Measurements from ENCODE around the gene AGPAT3. TPM values are rescaled to one million over a fixed set of nuclear protein-coding genes. Genes with fewer than 3 reads are reported as not detected.

AGPAT3 gene
- total RNA-seq, 1 donor from 2014 or later, result 45.4 TPM

DNA sequence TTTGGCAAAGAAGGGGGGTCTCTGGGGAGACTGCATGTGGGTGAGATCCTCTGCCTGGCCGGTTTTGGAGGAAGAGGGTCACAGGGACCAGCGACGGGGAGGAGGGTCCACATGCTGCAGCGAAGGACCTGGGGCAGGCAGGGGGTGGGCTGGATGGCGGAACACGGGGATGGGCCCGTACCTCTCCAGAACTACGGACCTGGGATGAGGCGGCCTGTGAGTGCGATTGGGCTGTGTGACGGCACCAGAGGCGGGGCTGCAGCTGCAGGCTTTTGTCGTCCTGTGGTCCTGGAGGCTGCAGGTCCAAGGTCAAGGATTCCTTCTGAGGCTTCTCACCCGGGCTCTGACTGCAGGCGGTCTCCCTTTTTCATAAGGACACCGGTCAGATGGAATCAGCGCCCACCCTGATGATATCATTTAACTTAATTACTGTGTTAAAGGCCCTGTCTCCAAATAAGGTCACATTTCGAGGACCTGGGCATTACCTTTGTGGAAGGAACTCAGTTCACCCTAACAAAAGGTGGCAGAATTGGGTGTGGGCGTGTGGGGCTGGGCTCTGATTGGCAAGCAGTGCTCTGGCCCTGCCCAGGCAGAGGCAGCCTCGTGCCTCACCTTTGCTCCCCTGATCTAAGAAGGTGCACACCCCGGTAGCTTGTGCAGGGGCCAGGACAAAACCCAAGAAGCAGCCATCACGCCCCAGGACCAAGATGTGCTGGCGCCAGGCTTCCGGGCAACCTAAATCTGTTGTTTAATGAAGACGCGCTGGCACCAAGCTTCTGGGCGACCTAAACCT lies 87.1 kb downstream of the AGPAT3 start:
- no peak overlapping the region for H3K27ac Mint-ChIP-seq (ENCODE audit: unreplicated experiment)
- H3K9me3 Mint-ChIP-seq (ENCODE audit: low read depth), result peaks cover 2% of the 10 kb centered on the region

DNA sequence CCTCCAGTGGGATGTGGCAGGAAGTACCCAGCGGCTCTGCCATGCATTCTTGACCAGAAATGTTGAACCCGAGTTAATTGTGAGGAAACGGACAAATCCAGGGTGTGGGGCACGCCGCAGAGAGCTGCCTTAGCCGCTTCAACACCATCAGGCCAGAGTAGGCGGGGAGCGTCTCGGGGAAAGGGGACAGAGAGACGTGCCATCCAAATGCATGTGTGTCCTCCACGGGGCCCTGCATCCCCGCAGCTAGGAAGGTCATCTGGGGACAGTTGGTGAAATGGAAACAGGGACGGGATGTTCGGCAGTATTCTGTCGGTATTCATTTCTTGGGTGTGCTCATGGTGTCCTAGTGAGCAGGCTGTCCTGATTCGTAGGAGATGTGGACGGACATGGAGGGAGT lies 88.0 kb downstream of the AGPAT3 start:
- no peaks in the 10 kb centered on the region for H3K36me3 Mint-ChIP-seq (ENCODE audit: low read depth)
- TF ChIP-seq, protein P1, sequence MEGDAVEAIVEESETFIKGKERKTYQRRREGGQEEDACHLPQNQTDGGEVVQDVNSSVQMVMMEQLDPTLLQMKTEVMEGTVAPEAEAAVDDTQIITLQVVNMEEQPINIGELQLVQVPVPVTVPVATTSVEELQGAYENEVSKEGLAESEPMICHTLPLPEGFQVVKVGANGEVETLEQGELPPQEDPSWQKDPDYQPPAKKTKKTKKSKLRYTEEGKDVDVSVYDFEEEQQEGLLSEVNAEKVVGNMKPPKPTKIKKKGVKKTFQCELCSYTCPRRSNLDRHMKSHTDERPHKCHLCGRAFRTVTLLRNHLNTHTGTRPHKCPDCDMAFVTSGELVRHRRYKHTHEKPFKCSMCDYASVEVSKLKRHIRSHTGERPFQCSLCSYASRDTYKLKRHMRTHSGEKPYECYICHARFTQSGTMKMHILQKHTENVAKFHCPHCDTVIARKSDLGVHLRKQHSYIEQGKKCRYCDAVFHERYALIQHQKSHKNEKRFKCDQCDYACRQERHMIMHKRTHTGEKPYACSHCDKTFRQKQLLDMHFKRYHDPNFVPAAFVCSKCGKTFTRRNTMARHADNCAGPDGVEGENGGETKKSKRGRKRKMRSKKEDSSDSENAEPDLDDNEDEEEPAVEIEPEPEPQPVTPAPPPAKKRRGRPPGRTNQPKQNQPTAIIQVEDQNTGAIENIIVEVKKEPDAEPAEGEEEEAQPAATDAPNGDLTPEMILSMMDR (IDR thresholded peaks at IDR 0.05), result no peak

More for the DNA sequence above, 87.1 kb downstream of the AGPAT3 start:
- Mint-ChIP-seq H3K4me1 (ENCODE audit: low read depth) (peaks cover 9% of the 10 kb centered on the region), H3K27me3 (ENCODE audit: low read depth) (no peaks in the 10 kb centered on the region), H3K4me3 (ENCODE audit: unreplicated experiment) (no peak overlapping the region), H3K36me3 (ENCODE audit: low read depth) (no peaks in the 10 kb centered on the region)
- DNase-seq (ENCODE audit: low spot score), result peak; percentile 81
- TF ChIP-seq, protein P1 (IDR thresholded peaks at IDR 0.05), result no peak

DNA sequence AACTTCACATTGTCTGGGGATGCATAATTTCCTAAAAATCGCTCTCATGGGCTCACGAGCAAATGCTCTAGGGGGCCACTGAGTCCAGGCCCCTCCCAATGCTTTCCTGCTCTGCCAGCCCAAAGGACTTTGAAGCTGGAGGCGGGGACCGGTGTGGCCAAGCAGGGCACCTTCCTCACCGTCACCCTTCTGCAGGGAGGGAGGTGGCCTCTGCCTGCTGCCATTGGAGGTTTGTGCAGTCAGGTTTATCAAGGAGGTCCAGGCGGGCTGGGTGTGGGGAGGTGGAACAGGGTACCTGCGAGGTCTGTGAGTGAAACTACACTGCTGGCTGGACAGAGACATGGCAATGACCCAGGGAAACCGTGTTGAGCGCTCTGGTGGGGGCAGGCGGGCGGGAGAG lies 89.0 kb downstream of the AGPAT3 start:
- TF ChIP-seq, protein P1 (IDR thresholded peaks at IDR 0.05), result no peak
- Mint-ChIP-seq H3K4me1 (ENCODE audit: low read depth) (peaks cover 9% of the 10 kb centered on the region), H3K36me3 (ENCODE audit: low read depth) (no peaks in the 10 kb centered on the region), H3K27ac (ENCODE audit: unreplicated experiment) (no peak overlapping the region), H3K4me3 (ENCODE audit: unreplicated experiment) (no peak overlapping the region), H3K9me3 (ENCODE audit: low read depth) (no peaks in the 10 kb centered on the region), H3K27me3 (ENCODE audit: low read depth) (no peaks in the 10 kb centered on the region)
- DNase-seq (ENCODE audit: low spot score), result peak; percentile 76

More for the DNA sequence above, 88.0 kb downstream of the AGPAT3 start:
- no peaks in the 10 kb centered on the region for H3K27me3 Mint-ChIP-seq (ENCODE audit: low read depth)
- no peak for DNase-seq (ENCODE audit: low spot score)
- peaks cover 2% of the 10 kb centered on the region for H3K9me3 Mint-ChIP-seq (ENCODE audit: low read depth)
- H3K4me1 Mint-ChIP-seq (ENCODE audit: low read depth), result peaks cover 9% of the 10 kb centered on the region
- H3K27ac Mint-ChIP-seq (ENCODE audit: unreplicated experiment), result no peak overlapping the region
- no peak overlapping the region for H3K4me3 Mint-ChIP-seq (ENCODE audit: unreplicated experiment)

DNA sequence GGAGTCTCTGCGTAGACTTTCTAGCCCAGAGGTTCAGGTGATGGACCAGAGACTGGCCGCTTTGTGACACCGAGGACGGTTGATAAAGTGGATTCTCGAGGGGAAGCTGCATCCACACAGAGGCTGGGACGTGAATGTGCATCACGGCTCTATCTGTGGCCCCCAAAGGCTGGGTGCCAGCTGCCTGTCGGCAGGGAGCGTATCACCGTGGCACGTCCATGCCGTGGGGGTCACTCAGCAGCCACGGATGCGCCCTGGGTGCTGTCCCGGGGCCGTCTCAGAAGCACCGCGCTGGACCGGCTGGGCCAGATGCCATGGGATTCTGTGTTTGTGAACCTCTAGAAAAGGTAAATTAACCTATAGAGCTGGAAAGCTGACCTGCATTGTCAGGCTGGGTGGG lies 89.9 kb downstream of the AGPAT3 start:
- no peaks in the 10 kb centered on the region for H3K9me3 Mint-ChIP-seq (ENCODE audit: low read depth)
- peaks cover 9% of the 10 kb centered on the region for H3K4me1 Mint-ChIP-seq (ENCODE audit: low read depth)
- no peaks in the 10 kb centered on the region for H3K36me3 Mint-ChIP-seq (ENCODE audit: low read depth)
- H3K27me3 Mint-ChIP-seq (ENCODE audit: low read depth), result no peaks in the 10 kb centered on the region
- DNase-seq (ENCODE audit: low spot score), result no peak
- no peak overlapping the region for H3K27ac Mint-ChIP-seq (ENCODE audit: unreplicated experiment)
- TF ChIP-seq, protein P1 (IDR thresholded peaks at IDR 0.05), result no peak
- no peak overlapping the region for H3K4me3 Mint-ChIP-seq (ENCODE audit: unreplicated experiment)

DNA sequence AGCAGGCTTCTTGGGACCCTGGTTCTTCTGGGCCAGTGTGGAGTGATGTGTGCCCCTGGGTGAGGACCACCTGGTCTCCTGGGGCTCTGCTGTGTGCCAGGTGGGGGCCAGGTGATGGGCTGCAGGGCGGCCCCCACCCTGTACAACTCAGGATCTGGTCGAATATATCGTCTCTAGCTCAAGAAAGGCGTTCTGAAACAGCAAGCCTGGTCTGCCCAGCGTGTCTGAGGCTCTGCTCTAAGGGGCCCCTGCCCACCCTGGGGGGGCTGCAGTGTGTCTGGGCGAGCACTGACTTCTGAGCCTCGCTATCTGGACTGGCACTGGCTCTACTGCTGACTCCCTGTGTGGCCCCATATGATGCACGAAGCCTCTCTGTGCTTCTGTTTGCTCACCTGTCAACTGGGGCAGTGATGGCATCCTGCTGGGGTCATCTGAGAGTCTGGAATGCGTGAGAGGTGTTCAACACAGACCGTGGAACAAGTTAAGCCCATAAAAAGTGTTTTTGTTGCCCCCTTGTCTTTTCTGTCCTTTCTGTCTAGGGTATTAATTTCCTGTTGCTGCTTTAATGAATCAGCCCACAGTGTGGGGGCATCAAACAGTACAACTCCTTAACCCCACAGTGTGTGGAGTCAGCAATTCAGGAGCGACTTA lies 91.1 kb downstream of the AGPAT3 start:
- Mint-ChIP-seq H3K9me3 (ENCODE audit: low read depth) (no peaks in the 10 kb centered on the region), H3K4me1 (ENCODE audit: low read depth) (peaks cover 9% of the 10 kb centered on the region), H3K36me3 (ENCODE audit: low read depth) (peaks cover 4% of the 10 kb centered on the region), H3K27me3 (ENCODE audit: low read depth) (no peaks in the 10 kb centered on the region), H3K4me3 (ENCODE audit: unreplicated experiment) (no peak overlapping the region), H3K27ac (ENCODE audit: unreplicated experiment) (peak overlapping the region; percentile 61)
- TF ChIP-seq, protein P1 (IDR thresholded peaks at IDR 0.05), result no peak
- DNase-seq (ENCODE audit: low spot score), result no peak
